ENCODE measurements around the gene TMCO4. TPM values are rescaled to one million over a fixed set of nuclear protein-coding genes. Genes with fewer than 3 reads are reported as not detected.

Gene TMCO4
- total RNA-seq, 1 experiment from 2014 or later: 4.0 TPM

- DNase-seq (ENCODE audit: low spot score): peak; percentile 89
Observed at GRCh38 chr1:19715334-19716203, 84.1 kb downstream of the TMCO4 start.

DNA sequence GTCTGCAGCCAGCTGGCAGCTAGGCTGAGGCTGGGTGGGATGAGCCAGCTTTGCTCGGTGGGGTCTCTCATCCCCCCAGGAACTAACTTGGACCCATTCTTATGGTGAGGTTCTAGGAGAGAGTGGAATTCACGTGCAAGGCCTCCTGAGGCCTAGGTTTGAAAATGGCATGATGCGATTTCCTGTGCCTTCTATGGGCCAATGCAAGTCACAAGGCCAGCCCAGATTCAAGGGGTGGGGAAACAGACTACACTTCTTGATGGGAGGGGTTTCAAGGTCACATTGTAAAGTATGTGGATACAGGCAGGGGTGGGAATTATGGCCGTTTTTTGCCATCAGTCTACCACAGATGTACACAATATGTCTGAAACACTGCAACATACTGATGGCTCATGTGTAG is 86.8 kb downstream of the TMCO4 start:
- no peak for DNase-seq (ENCODE audit: low spot score)

DNA sequence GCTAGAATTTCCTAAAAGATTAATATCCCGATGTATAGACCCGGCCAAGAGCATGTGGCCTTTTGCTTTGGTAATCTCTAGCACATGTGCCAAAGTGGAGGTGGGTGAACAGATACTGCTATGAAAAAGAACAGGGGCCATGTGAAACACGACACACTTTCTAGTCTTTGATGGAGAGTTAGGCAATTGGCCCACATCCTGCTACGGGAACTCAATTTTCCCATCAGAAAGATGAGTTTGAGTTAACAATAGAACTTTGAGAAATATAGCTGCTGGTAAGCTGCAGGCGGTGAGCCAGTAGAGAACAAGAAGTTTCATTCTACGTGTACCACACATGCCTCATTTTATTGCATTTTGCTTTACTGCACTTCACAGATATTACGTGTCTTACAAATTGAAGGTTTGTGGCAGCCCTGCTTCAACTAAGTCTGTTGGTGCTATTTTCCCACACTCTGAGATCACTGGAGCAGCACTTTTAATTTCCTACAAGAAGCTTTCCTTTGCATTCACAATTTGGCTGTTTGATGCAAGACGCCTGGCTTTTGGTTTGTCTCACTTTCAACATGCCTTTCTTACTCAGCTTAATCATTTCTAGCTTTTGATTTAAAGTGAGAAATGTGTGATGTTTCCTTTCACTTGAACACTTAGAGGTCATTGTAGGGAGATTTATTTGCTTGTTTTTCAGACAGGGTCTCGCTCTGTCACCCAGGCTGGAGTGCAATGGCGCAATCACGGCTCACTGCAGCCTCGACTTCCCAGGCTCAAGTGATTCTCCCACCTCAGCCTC is 88.7 kb downstream of the TMCO4 start:
- no peak for DNase-seq (ENCODE audit: low spot score)

DNA sequence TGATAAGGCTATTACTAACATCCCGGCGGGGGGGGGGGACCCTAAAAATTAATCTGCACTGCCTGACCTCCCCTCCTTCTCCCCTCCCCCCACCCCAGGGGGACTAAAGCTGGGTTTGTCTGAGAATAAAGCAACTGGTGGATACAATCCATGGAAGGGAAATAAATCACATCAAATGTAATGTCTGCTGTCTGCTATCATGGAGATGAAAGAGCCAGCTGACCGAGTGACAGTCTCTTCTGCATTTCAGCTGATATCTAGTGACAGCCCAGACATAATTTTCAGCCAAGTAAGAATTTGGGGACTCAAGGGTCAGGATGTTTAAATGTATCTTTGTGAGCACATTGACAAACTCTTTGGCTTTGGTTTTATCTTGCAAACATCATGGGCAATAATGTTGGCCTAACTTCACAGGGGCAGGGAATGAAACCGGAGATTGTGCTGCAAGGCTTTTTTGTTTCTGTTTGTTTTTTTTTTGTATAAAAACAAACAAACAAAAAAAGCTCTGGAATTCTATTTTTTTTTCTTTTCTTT is 90.4 kb downstream of the TMCO4 start:
- DNase-seq (ENCODE audit: low spot score): no peak

DNA sequence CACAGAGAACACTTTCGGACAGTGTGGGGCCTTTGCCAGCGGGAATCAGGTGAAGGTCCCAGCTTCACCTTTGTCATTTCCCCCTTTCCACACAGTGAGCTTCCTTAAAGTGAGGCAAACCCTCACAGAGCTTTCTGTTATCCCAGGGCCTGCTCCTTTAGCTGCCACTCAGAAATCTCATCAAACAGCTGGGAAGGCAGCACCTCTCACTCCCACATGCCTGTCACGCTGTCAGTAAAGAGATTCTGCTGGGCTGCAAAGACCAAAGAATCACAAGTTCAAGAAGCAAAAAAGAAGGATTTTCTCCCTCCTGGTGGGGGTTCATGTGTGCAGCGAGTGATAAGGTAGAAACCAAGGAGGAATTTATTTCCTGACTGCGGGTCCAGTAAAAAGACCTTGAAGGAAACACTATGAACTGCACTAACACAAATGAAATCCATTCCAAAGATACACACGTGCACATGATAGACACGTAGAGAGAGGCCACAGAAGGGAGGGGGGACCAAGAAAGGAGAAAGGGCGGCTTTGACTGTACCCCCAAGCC is 91.1 kb downstream of the TMCO4 start:
- no peak for DNase-seq (ENCODE audit: low spot score)

DNA sequence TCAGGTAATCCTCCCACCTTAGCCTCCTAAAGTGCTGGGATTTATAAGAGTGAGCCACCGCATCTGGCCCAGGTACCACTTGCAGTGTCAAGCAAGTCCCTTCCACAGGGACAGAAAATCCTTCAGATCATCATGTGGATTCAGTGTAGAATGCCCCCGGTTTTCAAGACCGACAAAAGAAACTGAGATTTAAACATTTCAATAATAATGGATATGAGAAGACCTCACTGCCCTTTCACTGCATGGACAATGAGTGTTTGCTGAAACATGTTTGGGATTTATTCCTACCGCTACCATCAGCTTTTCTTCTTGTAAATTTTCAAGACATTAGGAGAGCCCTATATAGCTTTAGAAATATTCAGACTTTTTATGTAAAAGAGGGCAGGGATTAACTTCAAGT is 93.6 kb downstream of the TMCO4 start:
- no peak for DNase-seq (ENCODE audit: low spot score)

- DNase-seq (ENCODE audit: low spot score): no peak
Observed at GRCh38 chr1:19705464-19705863, 94.3 kb downstream of the TMCO4 start.

DNA sequence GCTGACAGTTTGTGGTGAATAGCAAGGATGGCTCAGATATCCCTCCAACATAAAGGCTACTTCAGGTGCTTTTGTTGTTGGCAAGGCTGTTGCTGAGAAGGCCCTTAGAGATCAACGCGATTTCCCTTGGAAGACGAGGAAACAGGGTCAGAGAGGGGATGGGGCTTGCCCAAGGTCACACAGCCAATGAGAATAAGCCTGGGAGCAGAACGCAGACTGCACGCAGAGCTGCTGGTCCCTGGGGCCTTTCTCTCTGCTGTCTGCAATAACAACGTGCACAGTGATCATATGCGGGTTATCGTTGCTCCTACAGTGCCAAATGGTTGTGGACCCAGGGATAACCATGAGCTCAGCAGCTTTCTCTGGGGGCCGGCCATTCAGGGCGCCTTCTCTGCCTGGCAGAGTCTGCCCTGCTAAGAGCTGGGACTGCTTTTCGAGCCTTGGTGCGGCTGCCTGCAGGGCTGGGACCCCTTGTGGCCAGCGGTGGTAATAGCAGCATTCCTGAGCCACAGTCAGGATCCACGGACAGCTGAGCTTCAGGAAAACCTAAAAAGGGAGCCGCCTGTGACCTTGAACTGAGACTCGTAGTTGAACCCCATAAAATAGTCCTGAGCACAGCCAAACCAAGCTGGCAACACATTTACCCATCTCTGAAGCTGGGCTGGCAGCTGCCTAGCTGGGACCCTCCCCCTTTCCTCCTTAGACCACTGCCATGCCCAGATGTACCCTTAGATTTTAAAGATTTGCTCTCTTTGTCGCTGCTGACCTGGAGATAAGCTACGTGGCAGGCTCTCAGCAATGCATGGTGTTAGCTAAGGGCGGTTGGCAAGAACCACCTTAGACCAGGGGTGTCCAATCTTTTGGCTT is 95.2 kb downstream of the TMCO4 start:
- DNase-seq (ENCODE audit: low spot score): peak; percentile 19

DNA sequence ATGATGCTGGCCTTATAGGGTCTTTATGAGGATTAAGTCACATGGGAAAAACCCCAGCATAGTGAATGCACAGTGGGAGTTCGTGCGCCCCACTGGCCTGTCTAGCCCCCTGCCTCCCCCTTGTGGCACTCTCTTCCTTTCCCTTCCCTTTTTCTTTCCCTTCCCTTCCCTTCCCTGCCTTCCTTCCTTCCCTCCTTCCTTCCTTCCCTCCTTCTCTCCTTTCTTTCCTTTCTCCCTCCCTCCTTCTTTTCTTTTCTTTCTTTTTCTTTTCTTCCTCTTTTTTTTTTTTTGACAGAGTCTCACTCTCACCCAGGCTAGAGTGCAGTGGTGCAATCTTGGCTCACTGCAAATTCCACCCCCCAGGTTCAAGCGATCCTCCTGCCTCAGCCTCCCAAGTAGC is 96.4 kb downstream of the TMCO4 start:
- no peak for DNase-seq (ENCODE audit: low spot score)

GRCh38 chr1:19700079-19700777 is 99.5 kb downstream of the TMCO4 start:
- DNase-seq (ENCODE audit: low spot score): no peak

DNA sequence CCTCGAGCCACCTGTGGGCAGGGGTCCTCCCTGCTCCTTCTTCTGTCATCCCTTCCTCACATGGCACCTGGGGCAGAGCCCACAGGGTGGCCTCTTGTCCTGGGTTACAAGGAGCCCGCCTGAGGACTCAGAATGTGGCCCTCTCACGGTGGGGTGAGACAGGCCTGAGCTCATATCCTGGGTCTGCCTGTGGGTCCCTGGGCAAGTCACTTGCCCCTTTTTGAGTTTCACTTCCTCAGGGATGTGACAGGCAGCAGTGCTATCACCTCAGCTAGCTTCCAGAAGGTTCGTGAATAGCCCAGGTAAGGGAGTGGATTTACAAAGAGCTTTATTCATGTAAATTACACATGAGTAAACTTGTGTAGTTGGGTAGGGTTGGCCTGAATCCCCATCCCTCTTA is 101.5 kb downstream of the TMCO4 start:
- DNase-seq (ENCODE audit: low spot score): no peak

DNA sequence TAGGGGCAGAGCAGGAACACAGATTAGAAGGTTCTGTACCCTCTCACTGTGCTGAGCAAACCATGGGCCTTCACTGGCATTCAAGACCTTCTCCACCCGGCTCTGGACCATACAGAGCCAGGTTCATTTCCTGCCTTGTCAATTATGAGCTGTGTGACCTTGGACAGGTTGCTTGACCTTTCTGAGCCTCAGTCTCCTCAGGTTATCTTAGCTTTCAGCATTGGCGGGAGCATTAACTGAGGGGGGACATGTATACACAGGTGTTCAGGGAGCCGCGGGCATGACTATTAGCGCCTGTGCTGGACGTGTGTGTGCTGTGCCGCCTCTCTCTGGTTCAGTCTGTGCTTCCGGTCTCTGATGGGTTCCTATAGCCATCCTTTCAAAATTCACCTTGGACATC is 102.9 kb downstream of the TMCO4 start:
- DNase-seq (ENCODE audit: low spot score): no peak

DNA sequence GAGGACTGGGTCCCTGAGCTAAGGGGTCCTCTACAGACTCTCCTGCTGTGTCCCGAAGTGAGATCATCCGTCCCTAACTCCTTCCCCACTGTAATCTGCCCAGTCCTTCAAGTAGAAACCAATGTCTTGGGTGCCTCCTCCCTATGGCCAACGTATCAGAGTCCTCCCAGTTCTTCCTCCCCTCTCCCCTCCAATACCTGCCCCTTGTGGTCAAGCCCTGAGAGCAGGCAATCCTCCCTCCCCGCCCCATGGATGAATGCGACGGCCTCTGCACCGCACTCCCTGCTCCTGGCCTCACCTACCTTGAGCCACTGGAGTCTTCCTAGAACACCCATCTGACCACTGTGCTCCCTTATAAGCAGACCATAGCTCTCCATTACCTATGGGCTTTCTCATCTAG is 103.9 kb downstream of the TMCO4 start:
- DNase-seq (ENCODE audit: low spot score): no peak

DNA sequence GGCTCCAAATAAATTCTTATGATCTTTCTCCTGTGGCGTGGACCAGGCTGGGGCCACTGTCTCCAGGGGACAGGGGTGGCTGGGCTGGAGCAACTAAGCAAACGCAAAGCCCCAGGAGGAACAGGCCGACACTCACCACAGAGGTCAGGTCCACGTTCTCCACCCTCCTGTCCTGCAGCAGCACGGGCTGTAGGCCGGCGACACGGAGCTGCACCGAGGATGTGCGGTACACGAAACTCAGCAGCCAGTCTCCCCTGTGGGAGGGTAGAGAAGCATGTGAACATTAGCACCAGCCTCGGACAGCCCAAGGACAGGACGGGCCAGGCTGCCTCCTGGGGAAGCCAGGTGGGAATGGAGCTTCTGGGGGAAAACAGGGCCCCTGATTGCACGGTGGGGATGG is 105.4 kb downstream of the TMCO4 start:
- no peak for DNase-seq (ENCODE audit: low spot score)

DNA sequence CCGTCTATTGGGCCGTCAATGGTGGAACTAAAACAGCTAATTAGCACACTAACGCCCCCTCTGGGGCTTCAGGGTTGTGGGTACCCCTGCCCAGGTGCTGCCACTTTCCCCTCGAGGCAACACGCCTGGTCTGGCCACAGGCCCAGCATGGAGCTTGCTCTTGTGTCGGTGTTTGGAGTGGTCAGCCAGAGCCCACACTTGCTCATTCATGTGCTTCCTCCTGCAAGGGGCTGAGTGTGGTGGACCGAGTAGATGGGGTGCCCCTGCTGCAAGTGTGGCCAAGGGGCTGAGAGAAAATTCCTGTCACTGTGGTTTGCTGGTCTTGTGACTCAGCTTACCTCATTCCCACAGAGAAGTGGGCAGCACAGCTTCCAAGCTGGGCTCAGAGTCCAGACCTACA is 109.4 kb downstream of the TMCO4 start:
- DNase-seq (ENCODE audit: low spot score): no peak

GRCh38 chr1:19689856-19690255 is 109.9 kb downstream of the TMCO4 start:
- DNase-seq (ENCODE audit: low spot score): no peak

DNA sequence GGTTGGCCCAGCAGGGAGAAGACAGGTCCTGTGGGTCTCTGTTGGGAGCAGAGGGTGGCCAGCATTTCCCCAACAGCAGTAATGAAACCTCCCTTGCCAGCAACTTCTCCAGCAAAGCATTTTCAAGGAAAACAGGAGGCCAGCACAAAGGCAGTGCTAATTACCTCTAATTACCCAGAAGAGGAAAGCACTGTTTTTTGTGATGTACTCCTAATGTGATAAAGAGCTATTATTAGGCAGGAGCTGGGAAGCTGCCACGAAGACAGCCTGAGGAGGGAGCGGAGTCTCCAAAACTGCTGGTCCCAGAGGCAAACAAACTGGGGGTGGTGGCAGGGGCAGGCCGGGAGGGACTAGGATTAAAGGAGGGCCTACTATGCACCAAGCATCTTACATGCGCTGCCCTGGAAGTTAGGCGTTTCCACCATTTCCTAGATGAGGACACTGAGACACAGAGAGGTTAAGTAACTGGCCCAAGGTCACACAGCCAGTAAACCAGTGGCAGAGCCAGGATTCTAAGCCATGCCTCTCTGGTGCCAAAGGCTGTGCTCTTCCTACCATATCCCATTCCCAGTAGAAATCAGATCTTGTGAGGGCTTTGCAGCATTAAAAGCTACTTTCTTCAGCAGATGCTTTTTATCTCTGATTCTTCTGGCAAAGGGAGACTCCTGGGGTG is 110.5 kb downstream of the TMCO4 start:
- DNase-seq (ENCODE audit: low spot score): no peak

DNA sequence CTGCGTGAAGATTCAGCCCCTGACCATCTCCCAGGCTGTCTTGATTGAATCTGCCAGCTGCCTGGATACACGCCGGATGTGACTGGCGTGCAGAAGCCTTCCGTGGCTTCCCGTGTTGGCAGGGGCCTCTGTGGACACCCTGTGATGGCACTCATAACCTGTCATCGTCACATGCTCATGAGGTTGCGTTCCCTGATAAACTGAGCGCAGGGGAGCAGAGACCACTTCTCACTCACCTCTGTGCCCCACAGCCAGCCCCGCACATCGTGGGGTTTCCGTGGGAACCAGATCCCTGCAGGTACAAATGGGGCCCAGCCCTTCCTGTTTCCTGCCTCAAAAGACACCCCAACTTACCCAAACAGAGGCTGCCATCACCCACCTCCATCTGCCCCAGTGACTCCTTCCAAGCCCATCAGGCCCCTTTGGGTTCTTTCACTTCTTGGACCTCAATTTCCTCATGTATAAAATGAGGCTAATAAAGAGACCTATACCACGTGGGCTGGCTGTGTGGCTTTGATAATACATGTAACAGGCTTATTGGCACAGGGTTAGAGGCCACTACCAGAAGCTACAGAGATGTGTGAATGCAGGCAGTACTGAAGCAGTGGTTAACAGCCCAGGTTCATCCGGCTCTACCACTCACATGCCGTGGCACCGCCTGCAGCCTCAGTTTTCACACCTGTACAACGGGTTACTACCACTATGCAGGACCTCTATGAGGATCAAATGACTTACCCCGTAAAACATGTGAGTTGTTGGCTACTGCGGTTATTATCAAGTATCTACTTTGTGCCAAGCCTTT is 111.5 kb downstream of the TMCO4 start:
- DNase-seq (ENCODE audit: low spot score): no peak

DNA sequence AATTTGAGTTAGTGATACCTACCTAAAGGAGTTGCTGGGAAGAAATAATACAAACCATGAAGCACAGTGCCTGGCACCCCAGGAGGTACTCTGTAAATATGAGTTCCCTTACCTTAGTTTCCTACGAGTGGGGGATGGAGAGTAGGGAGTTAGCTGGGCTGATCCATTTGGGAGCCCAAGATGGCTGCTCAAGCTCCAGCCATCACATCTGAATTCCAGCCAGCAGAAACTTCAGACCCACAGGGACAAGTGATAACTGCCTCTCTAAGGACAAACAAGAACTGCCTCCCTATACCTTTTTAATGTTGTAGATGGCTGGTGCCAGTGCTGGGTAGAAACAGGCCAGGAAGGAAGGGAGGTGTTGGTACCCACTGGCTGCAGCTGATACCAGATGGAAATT is 112.3 kb downstream of the TMCO4 start:
- no peak for DNase-seq (ENCODE audit: low spot score)

GRCh38 chr1:19685994-19686393 is 113.7 kb downstream of the TMCO4 start:
- no peak for DNase-seq (ENCODE audit: low spot score)

All from A172 (cell line).